NCI-H774 (cell line): Measurements from ENCODE around the gene ZNF629.
"Not testable (repeated sequence)": the region's sequence is repeated elsewhere in the genome, so short reads cannot be mapped to it uniquely, and the experiment has no call there.

Source experiments
- DNase-seq: peaks from one replicate; lab custom pipeline; 2025; lab: John Stamatoyannopoulos, UW

ZNF629 gene

GRCh38 chr16:30786936-30787612 lies at the start of gene ZNF629:
TSS of gene ZNF629 (minus strand) at chr16:30787205. CDS start at chr16:30784482, 2,723 bp downstream.
- DNase-seq, result peak; percentile 70

GRCh38 chr16:30834130-30834740 lies 47.2 kb upstream of the ZNF629 start:
- DNase-seq, result no peak

GRCh38 chr16:30830072-30830417 lies 43.0 kb upstream of the ZNF629 start:
- DNase-seq, result no peak

- no peak for DNase-seq
Measured at GRCh38 chr16:30829130-30830071, 42.4 kb upstream of the ZNF629 start.

GRCh38 chr16:30821891-30822290 lies 34.9 kb upstream of the ZNF629 start:
- DNase-seq, result no peak

GRCh38 chr16:30821441-30821840 lies 34.4 kb upstream of the ZNF629 start:
- DNase-seq, result peak; percentile 44

- DNase-seq, result peak; percentile 69
Measured at GRCh38 chr16:30820952-30821421, 34.0 kb upstream of the ZNF629 start.

- DNase-seq, result no peak
Measured at GRCh38 chr16:30816769-30817168, 29.8 kb upstream of the ZNF629 start.

- no peak for DNase-seq
Measured at GRCh38 chr16:30813821-30814189, 26.8 kb upstream of the ZNF629 start.

- DNase-seq, result not testable (repeated sequence)
Measured at GRCh38 chr16:30809675-30810074, 22.7 kb upstream of the ZNF629 start.

- not testable (repeated sequence) for DNase-seq
Measured at GRCh38 chr16:30808890-30809426, 22.0 kb upstream of the ZNF629 start.

GRCh38 chr16:30808146-30808545 lies 21.1 kb upstream of the ZNF629 start:
- no peak for DNase-seq

- peak; percentile 77 for DNase-seq
Measured at GRCh38 chr16:30805370-30806169, 18.6 kb upstream of the ZNF629 start.

GRCh38 chr16:30805056-30805369 lies 18.0 kb upstream of the ZNF629 start:
- no peak for DNase-seq

- DNase-seq, result no peak
Measured at GRCh38 chr16:30802936-30803335, 15.9 kb upstream of the ZNF629 start.

GRCh38 chr16:30797670-30798309 lies 10.8 kb upstream of the ZNF629 start:
- no peak for DNase-seq

- no peak for DNase-seq
Measured at GRCh38 chr16:30794634-30795033, 7.6 kb upstream of the ZNF629 start.

- no peak for DNase-seq
Measured at GRCh38 chr16:30793508-30794069, 6.6 kb upstream of the ZNF629 start.

GRCh38 chr16:30787613-30788378 lies 791 bp upstream of the ZNF629 start:
- DNase-seq, result no peak
